Transverse colon (tissue), 4 donors: ENCODE results near the gene CELSR3. TPM values are rescaled to one million over a fixed set of nuclear protein-coding genes. Genes with fewer than 3 reads are reported as not detected.

Source experiments
- DNase-seq: peaks from one replicate; pipeline ENCODE4 v3.0.0-alpha.2; 2019
- H3K27ac ChIP-seq, 4 donors: fragments of 200-600 bp; sonication (generic); 2 replicates each; pipeline ENCODE4 v1.5.1; 2016 to 2018; ENCODE audit warnings: inconsistent platforms in 4 of 4
- H3K27me3 ChIP-seq: fragments of 200-600 bp; sonication (generic); 2 replicates; pipeline ENCODE4 v1.5.1; 2017; ENCODE audit warnings: inconsistent platforms
- H3K36me3 ChIP-seq, 4 donors: fragments of 200-600 bp; sonication (generic); 2 replicates each; pipeline ENCODE4 v1.5.1; 2017 to 2019; ENCODE audit warnings: inconsistent platforms in 4 of 4
- H3K4me1 ChIP-seq, 4 donors: fragments of 200-600 bp; sonication (generic); 2 replicates each; pipeline ENCODE4 v1.5.1; 2017 to 2020; ENCODE audit warnings: inconsistent platforms in 4 of 4
- H3K4me3 ChIP-seq, 4 donors: fragments of 200-600 bp; sonication (generic); 1 replicate in 1 of 4; 2 replicates in 3 of 4; pipeline versions ENCODE4 v1.5.1 to v1.6.1; 2017 to 2019; ENCODE audit warnings: inconsistent platforms in 4 of 4
- H3K9me3 ChIP-seq, 2 donors: fragments of 200-600 bp; sonication (generic); 2 replicates each; pipeline ENCODE4 v1.5.1; 2017 to 2019; ENCODE audit warnings: inconsistent platforms in 2 of 2
- CTCF ChIP-seq, 5 experiments: fragments of 200-600 bp in 3 of 5; fragments of 450-650 bp in 2 of 5; sonication (generic) in 3 of 5; IDR thresholded peaks; 1 replicate in 2 of 5; 2 replicates in 3 of 5; pipeline ENCODE4 v1.5.1; 2016 to 2017; ENCODE audit warnings: antibody characterized with exemption in 5 of 5, inconsistent platforms in 3 of 5, mild to moderate bottlenecking in 2 of 5, moderate library complexity in 1 of 5
- EP300 ChIP-seq: sonication (generic); formaldehyde crosslinking; IDR thresholded peaks from one replicate; pipeline ENCODE4 v1.6.1; 2017; ENCODE audit warnings: antibody characterized with exemption, low read depth
- POLR2A ChIP-seq: fragments of 450-650 bp; IDR thresholded peaks from one replicate; pipeline ENCODE4 v1.6.1; 2016; ENCODE audit warnings: antibody characterized with exemption, mild to moderate bottlenecking, moderate library complexity
- POLR2AphosphoS5 ChIP-seq, 3 donors: sonication (generic); formaldehyde crosslinking; IDR thresholded peaks; one replicate each; pipeline ENCODE4 v1.6.1; 2016; ENCODE audit warnings: antibody characterized with exemption in 3 of 3
- WGBS, 2 donors: methylation state at CpG; one replicate each; pipeline ENCODE4 v1.1.5; 2018; ENCODE audit warnings: low coverage in 1 of 2; 5-methylcytosine and 5-hydroxymethylcytosine counted together
- in situ Hi-C, 4 donors: fragments of 200-750 bp; cut with MboI; loops; one replicate each; pipeline versions ENCODE4 v1.15.0 to v1.15.1; 2017; ENCODE audit warnings: low sequenced_read_pairs in 3 of 4, low pct_ligation_motif_present in 1 of 4, low pct_unique_long_range_greater_than_20kb in 1 of 4
- intact Hi-C: fragments of 100-400 bp; cut with DNase I; formaldehyde crosslinking; loops from one replicate; pipeline ENCODE4 v1.15.1; 2023; ENCODE audit warnings: low total_unique reads
- total RNA-seq, 4 donors: library from RNA; depleted of rRNA; stranded (reverse); fragments of >200 nt; gene quantifications; one replicate each; pipeline ENCODE4 v1.1.0, GENCODE V29; 2016

Gene CELSR3
- total RNA-seq, 4 donors from 2014 or later = 1.2 to 15.0 (median 3.9) TPM

GRCh38 chr3:48592519-48593087, 70.1 kb downstream of the CELSR3 start:
- intact Hi-C loops = no loop called here
- TF ChIP-seq POLR2AphosphoS5 (IDR thresholded peaks at IDR 0.05) (no peak), CTCF (IDR thresholded peaks at IDR 0.05) (no peak), POLR2A (no peak)
- Histone ChIP-seq H3K27ac (no peak overlapping the region), H3K9me3 (no peaks in the 10 kb centered on the region), H3K36me3 (no peaks in the 10 kb centered on the region), H3K4me1 (peaks cover 9 to 22% (median 16%) of the 10 kb centered on the region in 4 donors), H3K4me3 (no peak overlapping the region), H3K27me3 (peaks cover 15% of the 10 kb centered on the region)
- DNase-seq = no peak
- in situ Hi-C loops = no loop called here
- 89% methylated on average over 21 of the region's 21 CpGs; no CpG with 5 or more reads in 1 of the 2 donors for WGBS, 2 donors

- H3K4me3 ChIP-seq = no peak overlapping the region
- WGBS, 2 donors = 89% methylated on average over 22 of the region's 22 CpGs; no CpG with 5 or more reads in 1 of the 2 donors
- TF ChIP-seq POLR2AphosphoS5 (IDR thresholded peaks at IDR 0.05) = no peak
- TF ChIP-seq CTCF (IDR thresholded peaks at IDR 0.05) = no peak
- TF ChIP-seq EP300 = no peak
- no peak for TF ChIP-seq POLR2A
- peaks cover 15% of the 10 kb centered on the region for H3K27me3 ChIP-seq
- peaks cover 9 to 20% (median 15%) of the 10 kb centered on the region in 4 donors for H3K4me1 ChIP-seq
- no peaks in the 10 kb centered on the region for H3K36me3 ChIP-seq
- intact Hi-C loops (no loop called here), in situ Hi-C loops (no loop called here)
- H3K27ac ChIP-seq = no peak overlapping the region
- no peak for DNase-seq
- H3K9me3 ChIP-seq = no peaks in the 10 kb centered on the region
These were observed 70.7 kb downstream of the CELSR3 start for GRCh38 chr3:48591886-48592518.

- intact Hi-C loops (no loop called here), in situ Hi-C loops (no loop called here)
- no peak for TF ChIP-seq CTCF (IDR thresholded peaks at IDR 0.05)
- TF ChIP-seq POLR2A = no peak
- no peak for TF ChIP-seq POLR2AphosphoS5 (IDR thresholded peaks at IDR 0.05)
- TF ChIP-seq EP300 = no peak
- Histone ChIP-seq H3K4me1 (peaks cover 9 to 20% (median 15%) of the 10 kb centered on the region in 4 donors), H3K27me3 (peaks cover 15% of the 10 kb centered on the region), H3K27ac (no peak overlapping the region), H3K36me3 (no peaks in the 10 kb centered on the region), H3K4me3 (no peak overlapping the region), H3K9me3 (no peaks in the 10 kb centered on the region)
- 90% methylated on average over 6 of the region's 14 CpGs; no CpG with 5 or more reads in 1 of the 2 donors for WGBS, 2 donors
- no peak for DNase-seq
These were observed 71.2 kb downstream of the CELSR3 start for GRCh38 chr3:48591436-48591835.

GRCh38 chr3:48588230-48588629, 74.5 kb downstream of the CELSR3 start:
- intact Hi-C loops = no loop called here
- TF ChIP-seq CTCF (IDR thresholded peaks at IDR 0.05) (no peak), EP300 (no peak), POLR2A (no peak)
- no peak for DNase-seq
- no peaks in the 10 kb centered on the region for H3K27me3 ChIP-seq
- H3K36me3 ChIP-seq = no peaks in the 10 kb centered on the region
- no peak overlapping the region for H3K4me3 ChIP-seq
- H3K9me3 ChIP-seq = no peaks in the 10 kb centered on the region
- no peak overlapping the region for H3K27ac ChIP-seq
- in situ Hi-C loops = no loop called here
- H3K4me1 ChIP-seq = no peaks in the 10 kb centered on the region
- 72% methylated on average over 15 of the region's 15 CpGs; no CpG with 5 or more reads in 1 of the 2 donors for WGBS, 2 donors
